ENCODE results near the gene ARMC8. TPM values are rescaled to one million over a fixed set of nuclear protein-coding genes. Genes with fewer than 3 reads are reported as not detected.

Gene ARMC8
- polyA plus RNA-seq, 1 donor from 2014 or later: 42.6 TPM

GRCh38 chr3:138245026-138245425, 57.9 kb downstream of the ARMC8 start:
- no peak overlapping the region for H3K27ac Mint-ChIP-seq
- H3K36me3 Mint-ChIP-seq: peaks cover 25% of the 10 kb centered on the region
- no peaks in the 10 kb centered on the region for H3K4me1 Mint-ChIP-seq
- H3K4me3 Mint-ChIP-seq: no peak overlapping the region
- peaks cover 0 to 4% (median 0%) of the 10 kb centered on the region in 3 donors for H3K9me3 Mint-ChIP-seq
- H3K27me3 Mint-ChIP-seq: no peaks in the 10 kb centered on the region

- Mint-ChIP-seq H3K36me3 (peaks cover 25% of the 10 kb centered on the region), H3K27me3 (no peaks in the 10 kb centered on the region), H3K4me3 (no peak overlapping the region), H3K9me3 (peaks cover 0 to 4% (median 0%) of the 10 kb centered on the region in 3 donors), H3K27ac (no peak overlapping the region), H3K4me1 (no peaks in the 10 kb centered on the region)
Measured at GRCh38 chr3:138249636-138250035, 62.5 kb downstream of the ARMC8 start.

- peaks cover 0 to 3% (median 1%) of the 10 kb centered on the region in 3 donors for H3K4me1 Mint-ChIP-seq
- no peaks in the 10 kb centered on the region for H3K9me3 Mint-ChIP-seq
- no peaks in the 10 kb centered on the region for H3K27me3 Mint-ChIP-seq
- H3K27ac Mint-ChIP-seq: no peak overlapping the region
- peaks cover 11% of the 10 kb centered on the region for H3K36me3 Mint-ChIP-seq
- no peak overlapping the region for H3K4me3 Mint-ChIP-seq
Measured at GRCh38 chr3:138253609-138254008, 66.5 kb downstream of the ARMC8 start.

- H3K27me3 Mint-ChIP-seq: no peaks in the 10 kb centered on the region
- H3K36me3 Mint-ChIP-seq: peaks cover 11% of the 10 kb centered on the region
- no peak overlapping the region for H3K27ac Mint-ChIP-seq
- H3K9me3 Mint-ChIP-seq: no peaks in the 10 kb centered on the region
- peaks cover 0 to 3% (median 1%) of the 10 kb centered on the region in 3 donors for H3K4me1 Mint-ChIP-seq
- no peak overlapping the region for H3K4me3 Mint-ChIP-seq
Measured at GRCh38 chr3:138254216-138254615, 67.1 kb downstream of the ARMC8 start.

- Mint-ChIP-seq H3K27ac (no peak overlapping the region), H3K4me3 (no peak overlapping the region), H3K9me3 (no peaks in the 10 kb centered on the region), H3K27me3 (no peaks in the 10 kb centered on the region), H3K4me1 (peaks cover 0 to 3% (median 1%) of the 10 kb centered on the region in 3 donors), H3K36me3 (peaks cover 8% of the 10 kb centered on the region)
Measured at GRCh38 chr3:138256022-138256421, 68.9 kb downstream of the ARMC8 start.

- Mint-ChIP-seq H3K27ac (no peak overlapping the region), H3K36me3 (peaks cover 12% of the 10 kb centered on the region), H3K4me1 (peaks cover 0 to 5% (median 1%) of the 10 kb centered on the region in 3 donors), H3K9me3 (no peaks in the 10 kb centered on the region), H3K4me3 (no peak overlapping the region), H3K27me3 (no peaks in the 10 kb centered on the region)
Measured at GRCh38 chr3:138257986-138258385, 70.9 kb downstream of the ARMC8 start.

- Mint-ChIP-seq H3K27me3 (no peaks in the 10 kb centered on the region), H3K27ac (no peak overlapping the region), H3K36me3 (peaks cover 16% of the 10 kb centered on the region), H3K4me1 (peaks cover 0 to 5% (median 1%) of the 10 kb centered on the region in 3 donors), H3K9me3 (no peaks in the 10 kb centered on the region), H3K4me3 (no peak overlapping the region)
Measured at GRCh38 chr3:138259126-138259525, 72.0 kb downstream of the ARMC8 start.

- Mint-ChIP-seq H3K9me3 (no peaks in the 10 kb centered on the region), H3K27me3 (no peaks in the 10 kb centered on the region), H3K27ac (no peak overlapping the region), H3K36me3 (peaks cover 20% of the 10 kb centered on the region), H3K4me3 (no peak overlapping the region), H3K4me1 (peaks cover 0 to 2% (median 1%) of the 10 kb centered on the region in 3 donors)
Measured at GRCh38 chr3:138260611-138261010, 73.5 kb downstream of the ARMC8 start.

- H3K4me1 Mint-ChIP-seq: peaks cover 0 to 2% (median 0%) of the 10 kb centered on the region in 3 donors
- H3K36me3 Mint-ChIP-seq: peaks cover 19% of the 10 kb centered on the region
- no peaks in the 10 kb centered on the region for H3K27me3 Mint-ChIP-seq
- no peak overlapping the region for H3K27ac Mint-ChIP-seq
- no peaks in the 10 kb centered on the region for H3K9me3 Mint-ChIP-seq
- no peak overlapping the region for H3K4me3 Mint-ChIP-seq
Measured at GRCh38 chr3:138263104-138263503, 76.0 kb downstream of the ARMC8 start.

GRCh38 chr3:138265745-138266144, 78.6 kb downstream of the ARMC8 start:
- no peaks in the 10 kb centered on the region for H3K27me3 Mint-ChIP-seq
- peaks cover 18% of the 10 kb centered on the region for H3K36me3 Mint-ChIP-seq
- no peak overlapping the region for H3K4me3 Mint-ChIP-seq
- no peaks in the 10 kb centered on the region for H3K9me3 Mint-ChIP-seq
- H3K27ac Mint-ChIP-seq: no peak overlapping the region
- peaks cover 0 to 2% (median 0%) of the 10 kb centered on the region in 3 donors for H3K4me1 Mint-ChIP-seq

GRCh38 chr3:138267083-138267482, 80.0 kb downstream of the ARMC8 start:
- Mint-ChIP-seq H3K36me3 (peaks cover 13% of the 10 kb centered on the region), H3K4me1 (peaks cover 0 to 1% (median 0%) of the 10 kb centered on the region in 3 donors), H3K27ac (peak overlapping the region in 1 of 3 donors; percentile 11), H3K27me3 (no peaks in the 10 kb centered on the region), H3K4me3 (no peak overlapping the region), H3K9me3 (no peaks in the 10 kb centered on the region)

- H3K4me3 Mint-ChIP-seq: no peak overlapping the region
- H3K27ac Mint-ChIP-seq: no peak overlapping the region
- H3K9me3 Mint-ChIP-seq: no peaks in the 10 kb centered on the region
- H3K27me3 Mint-ChIP-seq: no peaks in the 10 kb centered on the region
- H3K36me3 Mint-ChIP-seq: peaks cover 8% of the 10 kb centered on the region
- H3K4me1 Mint-ChIP-seq: peaks cover 0 to 1% (median 0%) of the 10 kb centered on the region in 3 donors
Measured at GRCh38 chr3:138270245-138270644, 83.1 kb downstream of the ARMC8 start.

- H3K27me3 Mint-ChIP-seq: no peaks in the 10 kb centered on the region
Measured at GRCh38 chr3:138271189-138271794, 84.2 kb downstream of the ARMC8 start.

GRCh38 chr3:138281561-138281960, 94.5 kb downstream of the ARMC8 start:
- Mint-ChIP-seq H3K27ac (no peak overlapping the region), H3K9me3 (no peaks in the 10 kb centered on the region), H3K4me1 (no peaks in the 10 kb centered on the region), H3K4me3 (no peak overlapping the region), H3K36me3 (peaks cover 4% of the 10 kb centered on the region), H3K27me3 (no peaks in the 10 kb centered on the region)

More at GRCh38 chr3:138271189-138271794, 84.2 kb downstream of the ARMC8 start:
- H3K9me3 Mint-ChIP-seq: no peaks in the 10 kb centered on the region
- peaks cover 7% of the 10 kb centered on the region for H3K36me3 Mint-ChIP-seq
- H3K4me1 Mint-ChIP-seq: peaks cover 0 to 1% (median 0%) of the 10 kb centered on the region in 3 donors
- H3K4me3 Mint-ChIP-seq: no peak overlapping the region
- H3K27ac Mint-ChIP-seq: no peak overlapping the region

- Mint-ChIP-seq H3K4me3 (no peak overlapping the region), H3K4me1 (no peaks in the 10 kb centered on the region), H3K27ac (peak overlapping the region in 1 of 3 donors; percentile 17), H3K9me3 (no peaks in the 10 kb centered on the region), H3K36me3 (peaks cover 6% of the 10 kb centered on the region), H3K27me3 (no peaks in the 10 kb centered on the region)
Measured at GRCh38 chr3:138282836-138283235, 95.7 kb downstream of the ARMC8 start.

- Mint-ChIP-seq H3K4me3 (no peak overlapping the region), H3K4me1 (no peaks in the 10 kb centered on the region), H3K27ac (no peak overlapping the region), H3K27me3 (no peaks in the 10 kb centered on the region), H3K36me3 (peaks cover 9% of the 10 kb centered on the region), H3K9me3 (no peaks in the 10 kb centered on the region)
Measured at GRCh38 chr3:138284079-138284478, 97.0 kb downstream of the ARMC8 start.

All from IgD-negative memory B cell (primary cell).